Nephron progenitor cell (in vitro differentiated cells): ENCODE data around the gene CEACAM1.

Experiments
- DNase-seq: peaks from one replicate; pipeline ENCODE4 v3.0.0; 2021
- H3K27ac Mint-ChIP-seq: 2 replicates; pipeline ENCODE4 v1.8.0; 2021; ENCODE audit warnings: mild to moderate bottlenecking, moderate library complexity, mixed read lengths
- H3K27me3 Mint-ChIP-seq: 2 replicates; pipeline ENCODE4 v1.8.0; 2021; ENCODE audit warnings: mild to moderate bottlenecking, low read depth, mixed read lengths; ENCODE audit not compliant: poor library complexity
- H3K36me3 Mint-ChIP-seq: 2 replicates; pipeline ENCODE4 v1.8.0; 2021; ENCODE audit warnings: low read depth, mixed read lengths
- H3K4me1 Mint-ChIP-seq: 2 replicates; pipeline ENCODE4 v1.8.0; 2021; ENCODE audit warnings: mixed read lengths
- H3K4me3 Mint-ChIP-seq: 2 replicates; pipeline ENCODE4 v1.8.0; 2021; ENCODE audit warnings: mild to moderate bottlenecking, moderate library complexity, mixed read lengths
- H3K9me3 Mint-ChIP-seq: 2 replicates; pipeline ENCODE4 v1.8.0; 2021; ENCODE audit warnings: mild to moderate bottlenecking, moderate library complexity, mixed read lengths
- CTCF ChIP-seq: fragments of 200-600 bp; sonication (generic); IDR thresholded peaks from 2 replicates; pipeline ENCODE4 v1.5.0; 2021; ENCODE audit warnings: antibody characterized with exemption

Gene CEACAM1

GRCh38 chr19:42498169-42498757 lies 30.0 kb downstream of the CEACAM1 start:
- Mint-ChIP-seq H3K27me3 (peaks cover 7% of the 10 kb centered on the region), H3K9me3 (no peaks in the 10 kb centered on the region), H3K27ac (peak overlapping the region; percentile 88), H3K4me1 (peaks cover 49% of the 10 kb centered on the region), H3K4me3 (peak overlapping the region; percentile 46), H3K36me3 (peaks cover 4% of the 10 kb centered on the region)
- no peak for TF ChIP-seq CTCF
- DNase-seq, result no peak

DNA sequence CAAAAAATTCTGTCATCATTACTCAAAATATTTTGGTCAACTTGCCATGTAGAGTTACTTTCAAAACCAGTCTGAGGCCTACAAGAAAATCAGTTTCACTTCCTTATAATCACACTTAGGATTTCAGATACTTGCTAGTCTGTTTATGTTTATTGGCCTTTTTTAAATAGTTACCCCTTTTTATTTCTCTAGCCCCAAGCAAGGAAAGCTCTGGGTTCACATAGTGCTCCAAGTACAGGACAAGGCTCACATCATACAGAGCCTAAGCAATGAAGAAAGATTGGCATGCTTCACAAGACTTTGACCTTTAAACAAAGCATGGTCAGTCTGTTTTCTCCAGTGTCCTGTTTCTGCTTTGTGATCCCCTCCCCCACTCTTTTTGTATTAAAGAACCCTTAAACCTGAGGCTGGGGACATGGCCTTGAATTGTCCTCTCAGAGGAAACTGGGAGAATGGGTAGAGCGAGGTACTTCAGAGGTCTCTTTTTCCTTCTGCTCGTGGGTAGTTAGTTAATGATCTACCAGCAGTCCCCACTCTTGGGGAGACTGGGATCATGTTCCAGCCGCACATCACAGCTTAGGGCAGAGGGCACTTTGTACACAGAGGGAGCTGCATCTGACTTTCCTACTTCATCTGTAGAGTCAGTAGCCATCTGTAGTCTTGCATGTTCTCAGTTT lies 30.7 kb downstream of the CEACAM1 start:
- H3K27ac Mint-ChIP-seq, result peak overlapping the region; percentile 90
- H3K27me3 Mint-ChIP-seq, result peaks cover 7% of the 10 kb centered on the region
- no peaks in the 10 kb centered on the region for H3K9me3 Mint-ChIP-seq
- no peak for TF ChIP-seq CTCF
- peak; percentile 25 for DNase-seq
- peaks cover 49% of the 10 kb centered on the region for H3K4me1 Mint-ChIP-seq
- H3K4me3 Mint-ChIP-seq, result peak overlapping the region; percentile 8
- peaks cover 4% of the 10 kb centered on the region for H3K36me3 Mint-ChIP-seq

DNA sequence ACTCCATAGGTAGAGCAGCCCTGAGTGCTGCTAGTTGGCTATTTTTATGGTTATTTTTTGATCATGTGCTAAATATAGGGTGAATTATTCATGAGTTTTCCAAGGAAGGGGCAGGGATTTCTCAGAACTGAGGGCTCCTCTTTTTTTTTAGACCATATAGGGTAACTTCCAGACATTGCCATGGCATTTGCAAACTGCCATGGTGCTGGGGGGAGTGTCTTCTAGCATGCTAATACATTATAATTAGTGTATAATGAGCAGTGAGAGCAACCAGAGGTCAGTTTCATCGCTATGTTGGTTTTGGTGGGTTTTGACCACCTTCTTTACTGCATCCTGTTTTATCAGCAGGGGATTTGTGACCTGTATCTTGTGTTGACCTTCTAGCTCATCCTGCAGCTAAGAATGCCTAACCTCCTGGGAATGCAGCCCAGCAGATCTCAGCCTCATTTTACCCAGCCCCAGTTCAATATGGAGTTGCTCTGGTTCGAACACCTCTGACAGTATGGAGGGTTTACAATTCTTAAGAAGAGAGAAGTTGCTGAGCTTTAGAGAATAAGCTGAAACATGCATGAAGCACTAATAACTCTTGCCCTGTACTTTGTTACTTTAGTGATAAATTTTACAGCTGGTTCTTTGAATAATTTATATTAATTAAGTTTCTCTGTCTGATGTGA lies 31.7 kb downstream of the CEACAM1 start:
- H3K9me3 Mint-ChIP-seq, result no peaks in the 10 kb centered on the region

GRCh38 chr19:42495663-42496062 lies 32.6 kb downstream of the CEACAM1 start:
- Mint-ChIP-seq H3K27me3 (peaks cover 7% of the 10 kb centered on the region), H3K36me3 (peaks cover 4% of the 10 kb centered on the region), H3K27ac (peak overlapping the region; percentile 91), H3K4me3 (no peak overlapping the region), H3K9me3 (no peaks in the 10 kb centered on the region), H3K4me1 (peaks cover 49% of the 10 kb centered on the region)
- no peak for TF ChIP-seq CTCF
- no peak for DNase-seq

More for the DNA sequence above, 31.7 kb downstream of the CEACAM1 start:
- DNase-seq, result no peak
- no peak overlapping the region for H3K27ac Mint-ChIP-seq
- H3K4me1 Mint-ChIP-seq, result peaks cover 49% of the 10 kb centered on the region
- peaks cover 7% of the 10 kb centered on the region for H3K27me3 Mint-ChIP-seq
- H3K36me3 Mint-ChIP-seq, result peaks cover 4% of the 10 kb centered on the region
- no peak for TF ChIP-seq CTCF
- H3K4me3 Mint-ChIP-seq, result no peak overlapping the region

- Mint-ChIP-seq H3K4me1 (peaks cover 48% of the 10 kb centered on the region), H3K4me3 (no peak overlapping the region), H3K9me3 (no peaks in the 10 kb centered on the region), H3K36me3 (no peaks in the 10 kb centered on the region), H3K27ac (peak overlapping the region; percentile 80), H3K27me3 (peaks cover 7% of the 10 kb centered on the region)
- no peak for TF ChIP-seq CTCF
- DNase-seq, result no peak
These were observed 34.0 kb downstream of the CEACAM1 start for GRCh38 chr19:42494321-42494720.
